Bronchial smooth muscle cell (primary cell): Measurements from ENCODE around the gene UNC119. TPM values are rescaled to one million over a fixed set of nuclear protein-coding genes. Genes with fewer than 3 reads are reported as not detected.

Experiments
- total RNA-seq: library from RNA; depleted of rRNA; stranded (reverse); fragments of >200 nt; gene quantifications from 2 replicates; pipeline ENCODE4 v1.2.1, GENCODE V29; 2014

Gene UNC119
- 22.5 and 23.4 TPM in 2 replicates for total RNA-seq

DNA sequence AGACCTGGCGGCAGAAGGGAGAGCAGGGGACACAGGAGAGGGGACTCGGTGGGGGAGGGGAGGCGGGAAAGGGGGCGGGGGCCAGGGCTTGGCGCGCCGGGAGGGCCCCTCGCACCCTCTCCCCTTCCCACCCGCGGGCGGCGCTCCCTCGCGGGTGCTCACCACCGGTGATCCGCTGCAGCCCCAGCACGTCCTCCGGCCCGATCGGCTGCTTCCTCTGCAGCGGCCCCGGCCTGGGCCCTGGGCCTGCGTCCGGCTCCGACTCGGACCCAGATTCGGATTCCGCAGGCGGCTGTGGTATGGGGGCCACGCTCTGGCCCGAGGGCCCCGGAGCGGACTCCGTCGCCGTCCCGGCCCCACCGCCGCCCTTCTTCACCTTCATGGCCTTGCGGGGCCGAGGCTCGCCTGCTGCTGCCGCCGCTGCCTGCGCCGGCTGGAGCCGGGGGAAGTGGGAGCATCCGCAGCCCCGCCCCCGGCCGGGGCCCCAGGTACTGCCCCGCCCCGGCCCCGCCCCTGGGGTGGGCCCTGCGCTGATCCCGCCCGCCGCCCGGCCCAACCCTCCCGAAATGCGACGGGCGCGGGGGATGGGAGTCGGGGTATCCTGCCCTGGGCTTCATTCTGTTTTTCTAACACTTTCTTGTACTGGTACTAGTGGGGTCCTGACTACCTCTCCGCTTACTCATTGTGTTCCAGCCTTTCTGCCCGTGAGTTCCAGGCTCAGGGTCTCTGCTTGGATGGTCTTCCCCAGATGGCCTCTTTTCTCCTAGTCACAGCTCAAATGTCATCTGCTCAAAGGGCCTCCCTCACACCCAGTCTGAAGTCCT, at the start of gene UNC119:
Gene UNC119, minus strand, starts transcription at position 449 of the 824 bp plus-strand sequence. Its CDS starts 67 bp downstream, at position 382.

GRCh38 chr17:28598799-28599310, 46.4 kb upstream of the UNC119 start, which contains the start of gene SPAG5:
Gene SPAG5, minus strand, starts transcription at chr17:28599025. Its CDS starts 79 bp downstream, at chr17:28598946.

GRCh38 chr17:28576758-28577465, 24.5 kb upstream of the UNC119 start, which contains the start of gene ALDOC:
Gene ALDOC, minus strand, starts transcription at chr17:28576895. Its CDS starts 1,363 bp downstream, at chr17:28575532.

DNA sequence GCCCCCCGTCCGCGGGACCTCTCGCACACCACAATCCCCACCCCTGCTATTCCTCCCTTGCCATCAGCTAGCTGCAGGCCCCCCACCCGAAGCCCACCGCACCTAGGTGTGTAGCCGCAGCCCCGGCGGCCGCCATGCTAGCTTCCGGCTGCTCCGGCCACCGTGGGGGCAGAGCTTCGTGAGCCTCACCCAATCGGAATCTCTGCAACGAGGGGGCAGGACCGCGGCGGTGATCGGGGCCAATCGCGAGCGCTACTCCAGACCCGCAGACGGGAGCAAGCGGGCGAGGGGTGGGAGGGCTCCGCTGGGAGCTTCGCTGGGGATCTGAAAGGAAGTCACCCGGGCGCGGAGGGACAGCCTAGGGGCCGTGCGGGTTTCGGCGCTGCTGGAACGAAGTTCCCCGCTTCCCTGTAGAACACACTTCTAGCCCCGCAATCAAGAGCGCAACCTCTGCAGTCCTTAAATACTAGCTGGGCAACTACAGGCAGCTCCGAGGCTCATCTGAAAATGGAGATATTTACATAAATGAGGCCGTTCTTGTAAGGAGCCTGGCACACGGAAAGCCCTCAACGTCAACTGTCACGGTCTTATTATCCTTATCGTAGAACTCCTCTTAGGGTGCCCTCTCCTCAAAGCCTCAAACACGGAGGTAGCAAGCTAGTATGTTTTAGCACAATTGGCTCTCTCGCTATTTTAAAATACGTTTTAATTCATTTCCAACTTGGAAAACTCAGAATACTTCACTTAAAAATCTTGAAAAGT, 19.1 kb upstream of the UNC119 start, which contains the start of gene PIGS:
Gene PIGS, minus strand, starts transcription at position 164 of the 762 bp plus-strand sequence. Its CDS starts 28 bp downstream, at position 136.

GRCh38 chr17:28505986-28506665, 46.3 kb downstream of the UNC119 start, which contains the start of gene FOXN1:
Gene FOXN1, plus strand, starts transcription at chr17:28506348. Its CDS starts 17,622 bp downstream, at chr17:28523970.

Other genes starting within 250 kb of the UNC119 start
- gene TMEM97, start 233.4 kb downstream of the UNC119 start, total RNA-seq: 4.3 and 10.1 TPM in 2 replicates
- gene IFT20, start 217.2 kb downstream of the UNC119 start, total RNA-seq: 61.6 and 72.7 TPM in 2 replicates
- 13.2 and 16.9 TPM in 2 replicates for gene TNFAIP1, start 216.9 kb downstream of the UNC119 start, total RNA-seq
- 47.1 and 62.3 TPM in 2 replicates for gene POLDIP2, start 195.1 kb downstream of the UNC119 start, total RNA-seq
- gene SEBOX, start 187.4 kb downstream of the UNC119 start, total RNA-seq: not detected in 2 replicates
- gene VTN, start 182.3 kb downstream of the UNC119 start, total RNA-seq: 0.09 TPM in 1 of 2 replicates, not detected in the other
- 3.9 and 7.2 TPM in 2 replicates for gene SARM1, start 180.9 kb downstream of the UNC119 start, total RNA-seq
- gene SLC46A1, start 146.4 kb downstream of the UNC119 start, total RNA-seq: 1.9 and 4.0 TPM in 2 replicates
- gene SLC13A2, start 79.0 kb downstream of the UNC119 start, total RNA-seq: not detected in 2 replicates
- gene FOXN1, start 46.3 kb downstream of the UNC119 start, total RNA-seq: not detected in 2 replicates
- gene PIGS, start 18.9 kb upstream of the UNC119 start, total RNA-seq: 26.6 and 49.2 TPM in 2 replicates
- 35.7 and 53.3 TPM in 2 replicates for gene ALDOC, start 24.3 kb upstream of the UNC119 start, total RNA-seq
- 2.6 and 7.1 TPM in 2 replicates for gene SPAG5, start 46.4 kb upstream of the UNC119 start, total RNA-seq
- gene RSKR, start 61.6 kb upstream of the UNC119 start, total RNA-seq: 2.0 and 3.8 TPM in 2 replicates
- gene BLTP2, start 92.5 kb upstream of the UNC119 start, total RNA-seq: 110 and 118 TPM in 2 replicates
- gene SDF2, start 109.3 kb upstream of the UNC119 start, total RNA-seq: 77.9 and 90.4 TPM in 2 replicates
- gene SUPT6H, start 109.6 kb upstream of the UNC119 start, total RNA-seq: 40.3 and 53.1 TPM in 2 replicates
- gene PROCA1, start 159.3 kb upstream of the UNC119 start, total RNA-seq: 1.6 and 2.9 TPM in 2 replicates
- gene RAB34, start 165.2 kb upstream of the UNC119 start, total RNA-seq: 150 and 173 TPM in 2 replicates
- 733 and 1,314 TPM in 2 replicates for gene RPL23A, start 167.4 kb upstream of the UNC119 start, total RNA-seq
- gene TLCD1, start 173.6 kb upstream of the UNC119 start, total RNA-seq: 3.3 and 6.1 TPM in 2 replicates
- gene NEK8, start 176.2 kb upstream of the UNC119 start, total RNA-seq: 5.0 and 7.2 TPM in 2 replicates
- gene TRAF4, start 191.4 kb upstream of the UNC119 start, total RNA-seq: 23.8 and 26.6 TPM in 2 replicates